Neural cell (in vitro differentiated cells): Measurements from ENCODE around the gene LRRC61. TPM values are rescaled to one million over a fixed set of nuclear protein-coding genes. Genes with fewer than 3 reads are reported as not detected.

Experiments
- H2AFZ ChIP-seq: fragments of 200-600, 300-800 bp; sonication (generic), shearing (Covaris generic); 2 replicates; pipeline ENCODE4 v1.6.0; 2014; ENCODE audit warnings: low read depth, mild to moderate bottlenecking, antibody characterized with exemption, low read length, moderate library complexity
- H3F3A ChIP-seq: fragments of 200-600 bp; shearing (Covaris generic); 2 replicates; pipeline ENCODE4 v1.6.1; 2016; ENCODE audit warnings: mild to moderate bottlenecking, moderate library complexity, mixed read lengths, antibody characterized with exemption, low read length; ENCODE audit not compliant: insufficient read depth, poor library complexity, severe bottlenecking
- H3K27ac ChIP-seq: fragments of 200-600, 300-800 bp; sonication (generic), shearing (Covaris generic); 2 replicates; pipeline ENCODE4 v1.5.1; 2014; ENCODE audit warnings: mild to moderate bottlenecking, low read length, moderate library complexity
- H3K27me3 ChIP-seq: fragments of 300-800, 200-600 bp; sonication (generic), shearing (Covaris generic); 2 replicates; pipeline ENCODE4 v1.6.0; 2014; ENCODE audit warnings: mild to moderate bottlenecking, low read depth, low read length, moderate library complexity; ENCODE audit not compliant: insufficient read depth
- H3K36me3 ChIP-seq: fragments of 300-800, 200-600 bp; sonication (generic), shearing (Covaris generic); 2 replicates; pipeline ENCODE4 v1.5.1; 2014; ENCODE audit warnings: mild to moderate bottlenecking, antibody characterized with exemption, low read length, moderate library complexity; ENCODE audit not compliant: insufficient read depth
- H3K4me2 ChIP-seq: fragments of 300-800, 200-600 bp; sonication (generic), shearing (Covaris generic); 2 replicates; pipeline ENCODE4 v1.6.0; 2014; ENCODE audit warnings: mild to moderate bottlenecking, low read length
- H3K4me3 ChIP-seq: fragments of 300-800, 200-600 bp; sonication (generic), shearing (Covaris generic); 2 replicates; pipeline ENCODE4 v1.5.1; 2014; ENCODE audit warnings: mild to moderate bottlenecking, low read length, moderate library complexity
- H3K79me2 ChIP-seq: fragments of 200-600 bp; shearing (Covaris generic); replicated peaks from 2 replicates; pipeline ENCODE4 v1.6.0; 2014; ENCODE audit warnings: mild to moderate bottlenecking, low read length, moderate library complexity; ENCODE audit not compliant: insufficient read depth
- H3K9ac ChIP-seq: fragments of 300-800, 200-600 bp; sonication (generic), shearing (Covaris generic); 2 replicates; pipeline ENCODE4 v1.6.1; 2016; ENCODE audit warnings: mild to moderate bottlenecking, low read length, mixed read lengths
- H3K9me2 ChIP-seq: fragments of 200-600 bp; shearing (Covaris generic); 2 replicates; pipeline ENCODE4 v1.6.1; 2016; ENCODE audit warnings: mild to moderate bottlenecking, low read length, mixed read lengths; ENCODE audit not compliant: insufficient read depth
- H3K9me3 ChIP-seq: fragments of 200-600, 300-800 bp; sonication (generic), shearing (Covaris generic); 2 replicates; pipeline ENCODE4 v1.6.1; 2016; ENCODE audit warnings: mild to moderate bottlenecking, mixed run types, low read length, moderate library complexity, mixed read lengths
- H4K20me1 ChIP-seq: fragments of 200-600 bp; shearing (Covaris generic); 2 replicates; pipeline ENCODE4 v1.6.1; 2016; ENCODE audit warnings: mild to moderate bottlenecking, mixed run types; ENCODE audit not compliant: insufficient read depth
- CTCF ChIP-seq: fragments of 450-650 bp; IDR thresholded peaks from 2 replicates; pipeline ENCODE4 v1.5.1; 2014; ENCODE audit warnings: antibody characterized with exemption, mild to moderate bottlenecking, moderate library complexity; ENCODE audit not compliant: poor library complexity, severe bottlenecking
- EP300 ChIP-seq: fragments of 450-650 bp; conservative IDR thresholded peaks from 2 replicates; pipeline ENCODE4 v1.6.1; 2014; ENCODE audit warnings: antibody characterized with exemption, mild to moderate bottlenecking, moderate library complexity; ENCODE audit not compliant: poor library complexity, severe bottlenecking
- EZH2 ChIP-seq: fragments of 200-600, 300-800 bp; shearing (Covaris generic), sonication (generic); IDR thresholded peaks from 2 replicates; pipeline ENCODE4 v1.6.1; 2014; ENCODE audit warnings: antibody characterized with exemption, low read length, borderline replicate concordance, mild to moderate bottlenecking; ENCODE audit not compliant: insufficient read depth, poor library complexity, severe bottlenecking
- MXI1 ChIP-seq: fragments of 450-650 bp; conservative IDR thresholded peaks from 2 replicates; pipeline ENCODE4 v1.6.1; 2014; ENCODE audit warnings: antibody characterized with exemption, mild to moderate bottlenecking; ENCODE audit not compliant: poor library complexity, severe bottlenecking
- POLR2AphosphoS5 ChIP-seq: IDR thresholded peaks from 2 replicates; pipeline ENCODE4 v1.6.1; 2012
- RAD21 ChIP-seq: fragments of 450-650 bp; conservative IDR thresholded peaks from 2 replicates; pipeline ENCODE4 v1.6.1; 2014; ENCODE audit warnings: antibody characterized with exemption, mild to moderate bottlenecking, moderate library complexity
- REST ChIP-seq: IDR thresholded peaks from 2 replicates; pipeline ENCODE4 v1.6.1; 2012; ENCODE audit warnings: borderline replicate concordance
- SMC3 ChIP-seq: fragments of 450-650 bp; conservative IDR thresholded peaks from 2 replicates; pipeline ENCODE4 v1.6.1; 2014; ENCODE audit warnings: antibody characterized with exemption, mild to moderate bottlenecking, moderate library complexity; ENCODE audit not compliant: poor library complexity
- TAF1 ChIP-seq: IDR thresholded peaks from 2 replicates; pipeline ENCODE4 v1.6.1; 2012; ENCODE audit warnings: low read depth
- polyA plus RNA-seq: library from polyadenylated mRNA; depleted of rRNA; stranded (reverse); fragments of >200 nt; gene quantifications from 2 replicates; pipeline ENCODE4 v1.2.3, GENCODE V29; 2014

The LRRC61 gene
- polyA plus RNA-seq, 1 donor from 2014 or later: 5.0 TPM

- Histone ChIP-seq H3K36me3 (no peaks in the 10 kb centered on the region), H3K79me2 (no peaks in the 10 kb centered on the region), H3F3A (no peaks in the 10 kb centered on the region), H2AFZ (no peak overlapping the region), H4K20me1 (no peaks in the 10 kb centered on the region), H3K4me2 (no peak overlapping the region), H3K9me2 (no peaks in the 10 kb centered on the region), H3K27me3 (peaks cover under 1% of the 10 kb centered on the region), H3K9me3 (no peaks in the 10 kb centered on the region), H3K27ac (no peak overlapping the region), H3K9ac (no peak overlapping the region), H3K4me3 (no peak overlapping the region)
- TF ChIP-seq MXI1 (no peak), TAF1 (no peak), REST (no peak), POLR2AphosphoS5 (no peak), EP300 (no peak), CTCF (no peak), EZH2 (no peak), RAD21 (no peak), SMC3 (no peak)
These were observed 11.0 kb downstream of the LRRC61 start for GRCh38 chr7:150334108-150334507.

- Histone ChIP-seq H3K4me2 (no peak overlapping the region), H3K9ac (no peak overlapping the region), H2AFZ (no peak overlapping the region), H3K9me2 (no peaks in the 10 kb centered on the region), H3K4me3 (no peak overlapping the region), H3K9me3 (no peaks in the 10 kb centered on the region), H3F3A (no peaks in the 10 kb centered on the region), H3K27ac (no peak overlapping the region), H3K36me3 (no peaks in the 10 kb centered on the region), H4K20me1 (no peaks in the 10 kb centered on the region), H3K79me2 (no peaks in the 10 kb centered on the region), H3K27me3 (peaks cover 12% of the 10 kb centered on the region)
- TF ChIP-seq EP300 (no peak), POLR2AphosphoS5 (no peak), RAD21 (no peak), MXI1 (no peak), REST (no peak)
These were observed 12.1 kb downstream of the LRRC61 start for GRCh38 chr7:150335108-150335773.
